A549 treated with dexamethasone at 1 μM for 4 hours (cell line): Measurements from ENCODE around the gene LGALS16. TPM values are rescaled to one million over a fixed set of nuclear protein-coding genes. Genes with fewer than 3 reads are reported as not detected.

Experiments
- total RNA-seq: library from RNA; stranded (reverse); fragments of 200-300 nt; extraction: Qiagen RNA extraction; gene quantifications from 5 replicates; pipeline ENCODE4 v1.2.3, GENCODE V29; 2022

Gene LGALS16
- total RNA-seq, result not detected in 5 replicates

GRCh38 chr19:39655613-39656012 is at the start of gene LGALS16:
Gene LGALS16 (plus strand): TSS chr19:39655913. CDS start chr19:39655962, 49 bp downstream.

GRCh38 chr19:39704181-39705044 is 48.7 kb downstream of the LGALS16 start, which contains the start of gene LGALS14:
Gene LGALS14 (plus strand): TSS chr19:39704481. CDS start chr19:39704529, 48 bp downstream.

Other genes with a start within 250 kb of the LGALS16 start
- gene ZFP36, start 249.1 kb upstream of the LGALS16 start, total RNA-seq, result 195 to 324 TPM (median 282 TPM) in 5 replicates
- 60.4 to 147 TPM (median 118 TPM) in 5 replicates for gene PLEKHG2, start 243.2 kb upstream of the LGALS16 start, total RNA-seq
- gene RPS16, start 220.0 kb upstream of the LGALS16 start, total RNA-seq, result 6,292 to 6,945 TPM (median 6,439 TPM) in 5 replicates
- gene SUPT5H, start 210.3 kb upstream of the LGALS16 start, total RNA-seq, result 141 to 199 TPM (median 189 TPM) in 5 replicates
- gene TIMM50, start 175.1 kb upstream of the LGALS16 start, total RNA-seq, result 175 to 234 TPM (median 221 TPM) in 5 replicates
- gene DLL3, start 157.0 kb upstream of the LGALS16 start, total RNA-seq, result 7.2 to 9.6 TPM (median 9.0 TPM) in 5 replicates
- 0.05 TPM in 1 of 5 replicates, not detected in the others for gene SELENOV, start 140.8 kb upstream of the LGALS16 start, total RNA-seq
- gene EID2B, start 123.1 kb upstream of the LGALS16 start, total RNA-seq, result 5.8 to 7.8 TPM (median 7.2 TPM) in 5 replicates
- gene EID2, start 115.8 kb upstream of the LGALS16 start, total RNA-seq, result 35.1 to 39.3 TPM (median 35.6 TPM) in 5 replicates
- gene LGALS13, start 53.4 kb upstream of the LGALS16 start, total RNA-seq, result not detected in 5 replicates
- not detected in 5 replicates for gene LGALS14, start 48.6 kb downstream of the LGALS16 start, total RNA-seq
- gene CLC, start 82.1 kb downstream of the LGALS16 start, total RNA-seq, result not detected in 5 replicates
- not detected in 5 replicates for gene LEUTX, start 122.9 kb downstream of the LGALS16 start, total RNA-seq
- 17.4 to 23.0 TPM (median 20.2 TPM) in 5 replicates for gene DYRK1B, start 178.2 kb downstream of the LGALS16 start, total RNA-seq
- 649 to 753 TPM (median 689 TPM) in 5 replicates for gene FBL, start 190.5 kb downstream of the LGALS16 start, total RNA-seq